Measurements from ENCODE around the gene MED13L.
A peak's percentile ranks its signal among the peaks of the same experiment; 100 is the strongest.

MED13L gene

DNA sequence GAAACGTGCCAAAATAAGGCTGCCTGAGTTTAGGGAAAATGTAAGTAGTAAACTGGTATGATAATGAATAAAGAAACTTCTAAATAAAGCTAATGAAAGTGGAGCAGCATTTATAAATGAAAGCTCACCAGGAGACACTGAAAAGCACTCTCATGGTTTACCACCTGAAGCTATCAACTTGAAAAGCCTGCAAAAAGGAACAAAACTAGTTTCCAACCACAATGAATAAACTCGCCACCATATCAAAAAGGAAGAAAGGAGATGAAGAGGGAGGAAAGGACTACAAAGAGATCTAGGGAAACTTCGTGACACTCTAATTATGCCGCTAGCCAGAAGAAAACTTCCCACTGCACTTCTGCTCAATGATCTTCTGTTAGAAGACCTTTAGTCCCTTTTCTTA is 66.7 kb downstream of the MED13L start:
- no peak for DNase-seq (ENCODE audit: low read depth in 2 of 2)

DNA sequence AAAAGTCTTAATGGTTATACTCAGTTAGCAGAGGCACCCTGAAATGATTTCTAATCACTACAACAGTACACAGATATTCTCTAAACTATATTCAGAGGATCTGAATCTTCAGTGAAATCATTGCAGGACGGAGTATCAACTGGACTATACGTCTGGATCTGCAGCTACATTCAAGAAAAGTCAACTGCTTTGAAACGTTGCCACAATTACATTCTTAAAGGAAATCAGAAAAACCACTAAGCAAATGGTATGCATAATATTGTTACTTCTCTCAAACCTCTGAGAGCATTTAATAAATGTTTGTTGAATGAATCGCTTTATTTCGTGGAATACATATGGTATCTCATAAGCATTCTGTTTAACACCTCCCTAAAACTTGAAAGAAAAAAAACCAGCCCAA is 67.4 kb downstream of the MED13L start:
- no peak for DNase-seq (ENCODE audit: low read depth in 2 of 2)

DNA sequence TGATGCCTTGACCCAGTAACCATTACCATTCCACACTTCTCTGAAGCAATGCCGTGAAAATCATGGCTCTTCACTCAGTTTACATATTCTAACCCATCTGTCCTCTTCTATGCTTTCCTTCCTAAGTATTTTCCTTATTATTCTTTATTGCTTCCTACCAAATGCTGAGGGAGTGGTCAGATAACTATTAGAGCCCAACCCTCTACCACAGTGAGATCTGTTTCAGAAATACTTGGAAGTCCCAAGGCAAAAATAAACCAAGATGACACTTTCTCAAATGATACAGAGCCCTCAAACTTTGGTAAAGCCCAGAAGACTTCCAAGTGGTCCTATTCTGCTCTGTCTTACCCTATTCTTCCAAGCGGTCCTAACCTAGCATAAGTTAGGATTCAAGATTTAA is 68.0 kb downstream of the MED13L start:
- no peak for DNase-seq (ENCODE audit: low read depth in 2 of 2)

DNA sequence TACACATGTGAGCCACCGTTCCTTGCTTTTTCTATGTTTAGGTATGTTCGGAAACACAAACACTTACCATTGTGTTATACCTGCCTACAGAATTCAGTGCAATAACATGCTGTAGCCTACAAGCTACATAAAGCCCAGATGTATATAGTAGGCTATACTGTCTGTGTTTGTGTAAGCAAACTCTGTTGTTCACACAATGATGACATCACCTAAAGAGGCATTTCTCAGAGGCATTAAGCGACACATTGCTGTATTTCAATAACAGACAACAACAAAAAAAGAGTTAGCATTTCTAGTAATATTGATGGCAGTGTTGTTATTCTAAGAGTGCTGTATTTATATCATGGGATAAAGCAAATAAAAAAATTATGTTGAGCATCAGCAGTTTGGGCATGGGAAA is 70.2 kb downstream of the MED13L start:
- no peak for DNase-seq (ENCODE audit: low read depth in 2 of 2)

DNA sequence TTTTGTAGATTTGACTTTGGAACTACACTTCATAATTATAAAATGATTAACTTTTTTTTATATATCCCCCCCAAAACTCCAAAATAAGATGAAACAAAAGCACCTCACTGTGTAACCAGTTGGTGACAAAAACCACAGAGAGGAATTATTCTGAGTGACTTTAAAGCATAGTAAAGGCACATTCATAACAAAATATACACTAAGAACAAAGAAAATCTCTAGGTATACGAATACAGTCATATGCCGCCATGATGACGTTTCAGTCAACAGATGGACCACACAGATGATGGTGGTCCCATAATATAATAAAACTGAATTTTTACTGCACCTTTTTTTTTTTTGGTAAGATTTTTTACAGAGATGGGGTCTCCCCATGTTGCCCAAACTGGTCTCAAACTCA is 70.7 kb downstream of the MED13L start:
- no peak for DNase-seq (ENCODE audit: low read depth in 2 of 2)

DNA sequence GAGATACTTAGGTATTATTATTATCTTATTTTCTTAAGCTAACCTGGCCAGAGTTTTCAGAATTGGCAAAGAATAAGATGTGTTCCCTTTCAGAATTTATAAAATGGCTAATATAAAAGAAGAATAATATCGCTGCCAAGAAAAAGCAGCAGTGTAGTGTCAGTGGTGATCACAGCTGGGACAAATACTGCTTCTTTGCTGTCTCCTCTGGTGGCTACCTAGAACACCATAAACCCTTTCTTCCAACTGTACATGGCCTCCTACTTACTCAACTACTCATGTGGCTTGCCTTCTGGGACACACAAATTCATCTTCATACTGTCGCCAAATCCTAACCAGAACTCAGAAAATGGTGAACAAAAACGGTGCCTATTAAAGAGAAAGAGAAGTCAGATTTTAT is 72.7 kb downstream of the MED13L start:
- no peak for DNase-seq (ENCODE audit: low read depth in 2 of 2)

DNA sequence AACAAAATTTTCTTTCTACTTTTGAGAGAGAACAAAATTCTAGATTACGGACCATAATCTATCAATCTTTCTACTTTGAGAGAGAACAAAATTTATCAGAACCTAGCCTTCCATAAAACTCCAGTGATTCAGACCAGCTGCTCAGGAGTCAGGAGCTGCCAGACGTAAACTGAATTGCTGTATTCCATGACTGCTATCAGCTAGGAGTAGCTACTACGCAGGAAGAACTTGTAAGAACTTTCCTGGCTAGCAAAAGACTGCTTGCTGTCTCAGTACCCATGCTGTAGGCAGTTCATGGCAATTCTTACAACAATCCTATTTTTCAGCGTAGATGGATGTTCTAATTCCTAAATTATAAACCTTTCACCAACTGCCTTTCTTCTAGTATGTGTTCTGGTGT is 73.3 kb downstream of the MED13L start:
- no peak for DNase-seq (ENCODE audit: low read depth in 2 of 2)

DNA sequence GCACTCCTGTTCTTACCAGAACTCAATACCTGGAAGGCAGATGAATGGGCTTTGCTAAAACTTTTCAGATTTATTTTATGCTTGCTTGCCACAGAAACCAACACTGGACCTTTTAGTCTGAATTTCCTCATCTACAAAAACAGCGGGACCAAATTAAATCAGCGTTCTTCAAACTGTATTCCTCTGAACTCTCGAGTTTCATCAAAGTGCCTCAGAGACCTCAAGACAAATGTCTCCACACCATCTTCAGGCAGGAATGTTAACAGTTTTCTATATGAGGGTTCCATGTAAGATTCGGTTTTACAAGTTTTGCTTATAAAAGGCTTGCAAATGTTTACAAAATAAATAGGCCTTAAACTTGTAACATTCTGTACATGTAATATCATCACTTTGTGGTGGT is 74.6 kb downstream of the MED13L start:
- DNase-seq (ENCODE audit: low read depth in 2 of 2): no peak

DNA sequence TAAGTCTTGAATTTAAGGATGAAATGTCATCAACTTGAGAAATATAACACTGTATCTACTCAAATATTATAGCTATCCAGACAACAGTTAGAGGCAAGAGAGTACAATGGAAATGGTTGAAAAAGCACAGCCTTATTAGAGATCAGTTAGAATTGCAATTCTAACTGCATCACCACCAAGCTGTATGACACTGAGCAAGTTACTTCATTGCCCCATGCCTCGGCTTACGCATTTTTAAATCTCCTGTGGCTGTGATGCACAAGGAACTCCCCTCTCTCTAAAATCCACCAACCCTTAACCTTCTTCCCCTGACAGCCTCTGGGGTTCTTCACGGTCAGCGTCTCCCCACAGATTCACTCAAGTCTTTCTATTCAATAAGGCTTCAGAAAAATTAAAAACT is 75.1 kb downstream of the MED13L start:
- DNase-seq (ENCODE audit: low read depth in 2 of 2): no peak

DNA sequence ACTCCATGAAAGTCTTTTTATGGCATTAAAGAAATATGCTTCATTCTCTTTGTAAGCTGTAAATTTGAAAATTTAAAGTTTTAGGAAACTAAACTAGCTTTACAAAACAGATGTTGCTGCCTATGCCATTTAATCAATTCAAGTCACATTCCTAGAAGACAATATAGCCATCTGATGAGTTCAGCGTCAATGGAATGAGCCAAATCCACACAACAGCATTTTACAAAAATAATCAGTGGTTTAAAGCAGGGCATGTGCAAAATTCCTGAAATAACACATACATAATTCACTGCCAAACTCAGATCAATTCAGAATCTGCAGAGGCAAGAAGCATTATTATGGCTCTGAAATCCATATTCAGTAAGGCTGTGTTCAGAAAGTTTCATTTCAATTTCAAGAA is 75.6 kb downstream of the MED13L start:
- no peak for DNase-seq (ENCODE audit: low read depth in 2 of 2)

DNA sequence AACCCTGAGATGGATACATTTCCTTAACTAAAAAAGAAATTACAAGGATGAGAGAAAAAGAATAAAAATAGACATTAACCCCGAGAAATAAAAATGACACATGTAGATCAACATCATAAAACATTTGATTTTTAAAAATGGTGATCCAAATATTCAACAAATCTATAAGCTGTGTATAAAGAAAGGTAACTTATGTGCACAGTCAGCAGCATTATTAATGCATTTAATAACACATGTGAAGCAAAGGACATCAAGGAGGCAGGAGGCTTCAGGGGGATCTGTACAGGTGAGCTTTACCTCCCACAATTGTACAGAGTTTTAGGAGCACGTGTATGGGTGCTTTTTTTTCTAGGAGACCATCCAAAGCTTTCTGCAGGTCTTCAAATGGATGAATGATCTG is 76.1 kb downstream of the MED13L start:
- DNase-seq (ENCODE audit: low read depth in 2 of 2): no peak

DNA sequence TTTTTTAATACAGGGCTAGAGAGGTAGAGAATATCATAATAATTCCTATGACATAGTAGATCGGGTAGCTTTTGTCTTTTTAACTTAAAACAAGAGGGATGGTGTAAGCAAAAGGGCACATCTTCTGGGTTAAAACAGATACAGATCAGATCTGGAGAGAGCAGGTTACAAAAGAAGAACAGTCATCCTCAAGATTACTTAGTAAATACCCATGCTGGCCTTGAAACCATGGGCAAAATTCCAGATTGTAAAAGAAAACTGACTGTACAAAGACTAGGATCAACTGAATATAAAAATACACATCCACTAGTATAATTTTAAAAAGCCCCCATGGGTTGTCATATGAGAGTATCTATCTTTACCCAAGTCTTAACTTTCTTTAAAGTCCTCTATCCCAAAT is 76.7 kb downstream of the MED13L start:
- DNase-seq (ENCODE audit: low read depth in 2 of 2): no peak

DNA sequence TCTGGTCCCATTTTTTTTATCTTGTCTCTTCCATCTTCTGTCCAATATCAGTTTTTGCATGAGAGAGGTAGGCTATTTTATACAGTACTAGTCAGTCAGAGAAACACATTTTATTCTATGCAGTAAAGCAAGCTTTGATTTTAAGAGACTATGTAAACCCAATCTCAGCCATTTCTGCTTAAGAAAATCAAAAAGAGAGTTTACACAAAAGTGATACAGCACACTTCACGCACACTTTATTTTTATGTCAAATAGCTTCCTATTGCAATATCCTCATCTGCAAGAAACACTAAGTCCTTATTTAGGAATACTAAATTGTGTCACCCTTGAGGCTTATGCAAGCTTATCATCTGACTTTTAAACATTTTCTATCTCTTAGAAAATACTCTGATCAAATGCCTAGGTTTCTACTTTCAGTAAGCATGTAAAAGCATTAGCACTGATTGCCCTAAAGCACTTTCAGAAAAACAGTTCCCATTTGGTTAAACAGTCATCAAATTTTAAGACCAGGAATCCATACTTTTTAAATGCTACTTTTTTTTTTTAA is 78.3 kb downstream of the MED13L start:
- DNase-seq (ENCODE audit: low read depth in 2 of 2): no peak

DNA sequence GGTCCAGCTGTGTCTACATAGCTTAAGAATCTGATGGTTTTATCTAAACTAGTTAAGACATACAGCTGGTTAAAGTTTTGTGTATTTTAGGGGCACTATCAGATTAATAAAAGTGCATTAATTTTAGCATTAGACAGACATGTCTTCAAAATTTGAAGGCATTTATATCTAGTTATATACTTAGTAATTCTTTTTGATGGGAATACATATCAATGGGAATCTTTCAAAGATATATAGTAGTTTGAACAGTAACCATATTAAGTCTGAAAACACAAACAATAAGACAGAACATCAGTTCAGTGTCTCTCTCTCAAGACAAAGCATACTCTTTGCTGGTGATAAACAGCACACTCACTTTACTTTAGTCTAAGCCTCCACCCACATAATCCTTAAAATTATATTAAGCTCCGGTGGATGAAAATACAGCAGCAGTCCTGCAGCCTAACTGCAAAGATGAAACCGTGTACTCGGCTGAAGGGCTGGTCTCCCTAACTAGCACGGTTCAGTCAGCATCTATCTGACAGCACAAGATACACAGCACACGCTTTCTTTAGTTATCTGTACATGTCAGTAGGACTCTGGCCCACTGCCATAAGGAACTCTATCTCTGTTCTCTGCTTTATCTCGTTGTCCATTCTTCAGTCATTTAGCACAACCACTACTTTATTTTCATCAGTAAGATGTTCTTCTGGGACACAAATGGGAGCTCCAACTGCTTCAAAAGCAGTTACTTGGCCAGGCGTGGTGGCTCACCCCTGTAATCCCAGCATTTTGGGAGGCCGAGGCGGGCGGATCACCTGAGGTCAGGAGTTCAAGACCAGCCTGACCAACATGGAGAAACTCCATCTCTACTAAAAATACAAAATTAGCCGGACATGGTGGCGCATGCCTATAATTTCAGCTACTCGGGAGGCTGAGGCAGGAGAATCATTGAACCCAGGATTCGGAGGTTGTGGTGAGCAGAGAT is 80.5 kb downstream of the MED13L start:
- DNase-seq (ENCODE audit: low read depth in 2 of 2): no peak

DNA sequence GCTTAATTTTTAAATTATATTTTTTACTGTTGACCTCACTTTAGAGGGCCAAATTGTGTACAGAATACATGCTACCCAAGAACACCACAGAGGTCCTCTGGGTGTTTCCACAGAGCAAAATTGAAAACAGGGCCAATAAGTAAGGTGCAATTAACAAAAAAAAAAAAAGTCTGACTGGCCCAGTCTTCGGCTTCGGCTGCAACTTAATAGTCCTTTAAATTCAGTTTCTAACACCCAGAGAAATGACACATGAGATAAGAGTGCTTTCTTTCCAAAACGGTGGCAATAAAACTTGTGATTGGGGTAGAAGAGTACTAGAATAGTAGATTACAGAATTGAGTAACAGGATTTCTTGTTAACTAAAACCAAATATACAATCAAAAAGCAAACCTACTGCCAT is 81.3 kb downstream of the MED13L start:
- DNase-seq (ENCODE audit: low read depth in 2 of 2): no peak

DNA sequence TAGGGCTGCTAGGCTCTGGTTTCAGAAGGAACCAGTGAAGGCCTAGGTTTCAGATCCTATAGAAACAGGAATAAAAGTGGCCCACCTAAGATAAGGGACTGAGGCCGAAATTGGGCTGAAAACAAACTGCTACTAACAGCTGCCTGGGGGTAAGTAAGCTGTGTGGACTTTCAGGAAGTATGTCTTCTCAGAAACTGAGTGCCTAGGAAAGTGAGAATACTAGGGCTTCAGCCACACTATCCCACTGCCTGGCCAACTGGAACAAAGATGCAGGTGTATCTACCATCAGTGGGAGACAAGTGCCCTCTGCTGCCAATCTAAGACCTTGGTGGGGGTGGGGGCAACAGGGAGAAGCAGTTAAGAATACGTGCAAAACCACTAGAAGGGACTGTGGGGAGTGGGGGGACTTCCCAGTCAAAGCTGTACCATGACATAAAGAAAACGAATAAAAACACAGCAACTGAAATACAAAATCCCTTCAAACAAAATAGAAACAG is 82.5 kb downstream of the MED13L start:
- peak; percentile 13 to 17 for DNase-seq (ENCODE audit: low read depth in 2 of 2)

DNA sequence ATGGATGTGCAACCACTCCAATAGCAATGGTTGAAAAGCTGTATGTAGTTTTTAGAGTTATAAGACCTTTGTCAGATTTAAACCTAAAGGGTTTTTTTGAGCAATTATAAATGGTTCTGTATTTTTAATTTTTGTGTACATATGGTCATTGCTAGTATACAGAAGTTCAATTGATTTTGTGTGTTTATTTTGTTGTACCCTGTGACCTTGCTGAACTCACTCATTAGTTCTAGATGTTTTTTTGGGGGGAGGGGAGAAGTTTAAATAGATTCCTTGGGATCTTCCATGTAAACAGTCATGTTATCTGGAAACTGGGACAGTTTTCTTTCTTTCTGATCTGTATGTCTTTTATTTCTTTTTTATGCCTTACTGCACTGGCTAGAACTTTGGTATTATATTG is 87.8 kb downstream of the MED13L start:
- DNase-seq (ENCODE audit: low read depth in 2 of 2): no peak

DNA sequence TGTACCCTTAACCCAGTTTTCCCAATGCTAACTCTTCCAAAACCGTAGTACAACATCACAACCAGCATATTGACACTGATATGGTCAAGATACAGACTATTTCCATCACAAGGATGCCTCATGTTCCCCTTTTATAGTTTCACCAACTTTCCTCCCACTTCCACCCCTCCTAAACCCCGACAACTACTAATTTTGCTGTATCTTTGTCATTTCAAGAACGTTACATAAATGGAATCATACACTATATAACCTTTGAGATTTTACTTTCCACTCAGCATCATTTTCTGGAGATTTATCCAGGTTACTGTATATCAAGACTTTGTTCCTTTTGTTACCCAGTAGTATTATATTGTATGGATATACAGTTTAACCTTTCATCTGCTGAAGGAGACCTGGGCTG is 88.9 kb downstream of the MED13L start:
- no peak for DNase-seq (ENCODE audit: low read depth in 2 of 2)

DNA sequence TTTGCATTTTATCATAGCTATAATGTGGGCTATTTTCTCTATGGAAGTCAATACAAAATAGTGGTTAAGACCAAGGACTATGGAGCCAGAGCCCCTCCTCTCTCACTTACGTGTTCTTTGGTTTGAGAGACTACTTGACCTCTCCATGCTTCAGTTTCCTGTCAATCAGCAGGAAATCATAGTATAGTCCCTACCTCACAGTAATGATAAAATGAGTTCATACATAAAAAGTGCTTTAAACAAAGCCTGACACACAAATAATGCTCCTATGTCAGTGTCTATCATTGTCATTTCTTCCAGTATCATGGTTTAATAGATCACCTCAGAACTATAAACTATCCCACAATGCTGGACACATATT is 90.4 kb downstream of the MED13L start:
- no peak for DNase-seq (ENCODE audit: low read depth in 2 of 2)

DNA sequence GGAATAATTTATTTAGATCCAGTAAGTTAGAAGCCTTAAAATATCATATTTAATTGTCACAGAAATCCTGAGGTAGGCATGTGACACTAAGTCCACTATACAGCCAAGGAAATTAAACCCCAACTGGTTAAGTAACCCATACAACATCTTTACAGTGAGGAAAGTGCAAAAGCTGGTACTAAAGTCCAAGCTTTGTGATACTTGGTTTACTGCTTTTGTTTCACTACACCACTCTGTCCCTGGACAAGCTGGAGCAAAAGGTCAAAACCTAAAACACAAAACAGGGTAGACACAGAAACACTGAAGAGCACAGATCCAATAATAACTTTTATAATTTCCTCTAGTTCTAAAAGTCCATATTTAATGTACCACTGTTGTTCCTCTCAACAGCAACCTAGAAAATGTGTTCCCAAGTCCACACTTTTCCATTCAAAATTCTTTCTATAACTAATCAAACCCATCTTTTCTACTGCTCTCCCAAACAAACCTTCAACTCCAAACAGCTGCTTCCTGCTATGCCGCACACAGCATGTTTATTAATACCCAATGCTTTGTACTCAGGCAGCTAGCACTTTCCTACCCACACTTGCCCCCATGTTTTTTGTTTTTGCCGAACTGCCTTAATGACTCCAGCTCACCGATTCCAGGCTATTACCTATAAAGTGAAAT is 90.9 kb downstream of the MED13L start:
- no peak for DNase-seq (ENCODE audit: low read depth in 2 of 2)

DNA sequence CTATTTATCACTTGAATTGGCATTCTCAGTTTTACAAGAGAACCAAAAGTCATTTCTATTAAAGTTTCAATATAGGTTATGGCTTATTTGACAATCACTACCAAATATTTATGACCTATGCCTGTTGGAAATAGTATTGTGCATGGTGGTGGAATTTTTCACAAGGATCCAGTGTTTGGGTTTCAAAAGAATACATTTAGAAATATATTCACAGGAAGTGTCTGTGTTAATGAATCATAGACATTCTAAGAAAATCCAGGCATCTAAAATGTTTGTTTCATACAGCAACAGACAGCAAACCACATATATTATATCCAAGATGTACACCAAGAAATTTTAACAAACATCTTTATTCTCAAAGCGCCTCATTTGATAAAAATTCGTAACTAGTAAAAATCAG is 92.7 kb downstream of the MED13L start:
- no peak for DNase-seq (ENCODE audit: low read depth in 2 of 2)

DNA sequence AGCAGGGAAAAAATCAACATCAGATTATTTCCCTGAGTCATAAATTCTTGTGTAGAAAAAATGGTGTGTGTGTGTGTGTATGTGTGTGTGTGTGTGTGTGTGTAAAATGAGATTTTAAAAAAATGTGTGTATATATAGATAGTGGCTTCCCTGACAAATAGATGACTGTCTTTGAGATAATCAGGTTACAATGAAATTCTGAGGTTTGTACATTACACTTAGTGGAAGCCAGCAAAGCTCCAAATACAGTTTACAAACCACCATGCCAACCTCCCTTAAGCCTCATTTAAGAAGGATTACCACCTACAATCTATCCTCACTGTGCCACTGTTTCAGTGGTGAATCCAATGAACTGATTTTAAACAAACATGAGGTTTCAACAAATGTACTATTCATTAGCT is 93.8 kb downstream of the MED13L start:
- DNase-seq (ENCODE audit: low read depth in 2 of 2): no peak

All from stimulated activated CD8-positive, alpha-beta memory T cell treated with anti-CD3 and anti-CD28 coated beads, Interleukin-7, amount 100 ng/mL, for 1 hour (primary cell).